Activated T-cell treated with anti-CD3 and anti-CD28 coated beads for 24 hours (primary cell): Measurements from ENCODE around the gene CBX8.

Experiments used
- DNase-seq: peaks from one replicate; pipeline ENCODE4 v3.0.0-alpha.2; 2020; ENCODE audit warnings: low read depth

Gene CBX8

GRCh38 chr17:79796763-79797491, at the start of gene CBX8:
CBX8 (minus strand) TSS chr17:79797077; CDS start chr17:79796998, 79 bp downstream.
- DNase-seq: peak; percentile 99

- DNase-seq: no peak
Measured at GRCh38 chr17:79845601-79845949, 48.7 kb upstream of the CBX8 start.

DNA sequence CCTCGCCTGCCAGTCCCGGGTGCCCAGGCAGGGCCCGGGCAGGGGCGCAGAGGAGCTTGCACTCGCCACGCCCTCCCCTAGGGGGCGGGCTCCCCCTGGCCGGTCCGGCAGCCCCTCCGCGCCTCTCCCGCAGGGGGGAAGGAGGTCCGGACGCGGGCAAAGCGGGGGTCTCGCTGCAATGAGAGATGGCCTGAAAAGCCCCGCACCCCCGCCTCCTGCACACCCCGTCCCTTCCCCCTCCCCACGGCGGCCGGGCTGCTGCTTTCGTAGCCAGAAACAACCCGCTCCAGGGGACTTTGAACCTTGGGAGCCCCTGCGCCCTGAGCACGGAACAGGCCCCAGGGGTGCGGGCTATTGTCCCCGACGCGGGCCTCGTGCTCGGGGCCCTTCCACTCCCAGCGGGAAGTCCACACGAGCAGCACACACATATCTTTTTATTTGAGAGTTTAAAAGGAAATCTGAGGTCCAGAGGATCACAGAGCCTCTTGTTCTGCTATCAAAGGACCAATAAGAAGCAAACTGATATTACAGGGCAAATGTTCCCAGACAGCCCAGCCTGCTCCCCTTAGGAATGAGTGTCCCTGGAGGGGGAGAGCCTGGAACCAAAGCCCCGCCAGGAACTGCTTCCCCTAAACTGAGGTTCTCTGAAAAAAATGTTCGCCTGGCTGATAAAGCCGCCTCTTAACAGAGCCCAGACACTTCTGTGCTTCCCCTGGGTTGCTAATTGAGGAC, 48.2 kb upstream of the CBX8 start:
- DNase-seq: no peak

DNA sequence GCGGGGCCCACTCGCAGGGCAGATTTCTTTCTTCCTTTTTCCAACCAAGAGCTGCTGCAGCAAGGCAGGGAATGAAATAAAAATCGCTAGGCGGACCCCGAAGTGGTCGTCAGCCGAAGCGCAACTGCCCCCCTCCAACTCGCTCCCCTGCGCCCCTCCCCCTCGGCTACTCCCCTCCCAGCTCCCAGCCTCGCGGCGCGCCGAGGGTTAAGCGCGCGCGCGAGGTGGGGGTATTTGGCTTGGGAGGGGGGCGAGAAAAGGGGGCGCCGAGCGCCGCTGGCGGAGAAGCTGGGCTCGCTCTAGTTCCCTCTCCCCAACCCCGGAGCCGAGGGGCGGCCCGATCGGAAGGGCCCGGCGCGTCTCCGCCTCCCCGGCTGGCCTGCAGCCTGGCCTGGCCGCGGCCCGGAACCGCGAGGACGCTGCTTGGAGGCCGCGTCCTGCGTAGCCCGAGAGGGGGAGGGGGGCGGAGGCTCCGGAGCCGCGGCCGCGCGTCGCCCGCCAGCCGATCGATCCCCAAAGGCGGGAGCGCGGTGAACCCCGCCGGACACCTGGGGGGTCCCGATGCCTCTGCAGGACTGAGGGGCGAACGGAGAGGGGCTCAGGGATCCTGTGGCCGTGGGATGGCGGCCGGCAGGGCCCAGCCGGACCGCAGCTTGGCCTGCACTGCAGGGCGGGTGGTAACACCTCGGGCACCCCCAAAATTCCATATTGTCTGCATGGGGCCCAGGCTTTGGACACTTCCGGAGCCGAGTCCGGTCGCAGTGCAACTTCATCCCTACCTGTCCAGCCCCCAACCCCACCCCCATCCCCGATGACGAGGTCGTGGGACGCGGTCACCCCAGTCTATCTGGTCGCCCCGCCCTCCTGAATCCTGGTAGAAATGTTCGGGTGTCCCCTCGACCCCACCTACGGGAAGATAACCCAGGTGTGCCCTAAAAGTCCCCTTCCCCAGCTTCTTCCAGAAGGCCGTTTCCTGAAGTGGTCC, 47.2 kb upstream of the CBX8 start:
- DNase-seq: no peak

DNA sequence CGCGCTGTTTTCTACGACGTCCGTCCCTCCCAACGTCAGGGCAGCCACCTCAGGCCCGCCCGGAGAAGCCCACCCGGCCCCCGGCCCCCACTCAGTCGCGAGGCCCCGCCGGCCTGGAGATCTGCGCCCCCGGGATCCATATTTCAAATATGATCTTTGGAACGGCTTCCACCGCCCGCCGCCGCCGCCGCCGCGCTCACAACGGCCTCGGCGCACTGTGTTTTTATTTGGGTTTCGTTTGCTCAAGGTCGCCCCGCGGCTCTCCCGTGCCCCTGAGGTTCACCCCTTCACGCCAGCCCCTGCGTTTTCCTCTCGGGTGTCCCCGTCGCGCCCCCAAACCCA, 46.6 kb upstream of the CBX8 start:
- no peak for DNase-seq

GRCh38 chr17:79842656-79843473, 46.0 kb upstream of the CBX8 start:
- DNase-seq: no peak

GRCh38 chr17:79842136-79842655, 45.3 kb upstream of the CBX8 start:
- DNase-seq: no peak

GRCh38 chr17:79841369-79842135, 44.7 kb upstream of the CBX8 start:
- DNase-seq: no peak

DNA sequence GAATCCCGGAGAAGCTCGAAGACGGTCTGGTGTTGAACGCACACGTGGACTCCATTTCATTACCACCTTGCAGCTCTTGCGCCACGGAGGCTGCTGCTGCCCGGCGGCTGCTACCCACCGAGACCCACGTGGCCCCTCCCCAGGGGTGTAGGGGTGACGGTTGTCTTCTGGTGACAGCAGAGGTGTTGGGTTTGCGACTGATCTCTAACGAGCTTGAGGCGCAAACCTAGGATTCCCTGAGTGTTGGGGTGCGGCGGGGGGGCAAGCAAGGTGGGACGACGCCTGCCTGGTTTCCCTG, 44.1 kb upstream of the CBX8 start:
- DNase-seq: no peak

- no peak for DNase-seq
Measured at GRCh38 chr17:79840269-79840988, 43.6 kb upstream of the CBX8 start.

GRCh38 chr17:79839356-79840268, 42.7 kb upstream of the CBX8 start, which contains the start of gene CBX4:
CBX4 (minus strand) TSS chr17:79839440; CDS start chr17:79839251, 189 bp downstream.
- peak; percentile 87 for DNase-seq

DNA sequence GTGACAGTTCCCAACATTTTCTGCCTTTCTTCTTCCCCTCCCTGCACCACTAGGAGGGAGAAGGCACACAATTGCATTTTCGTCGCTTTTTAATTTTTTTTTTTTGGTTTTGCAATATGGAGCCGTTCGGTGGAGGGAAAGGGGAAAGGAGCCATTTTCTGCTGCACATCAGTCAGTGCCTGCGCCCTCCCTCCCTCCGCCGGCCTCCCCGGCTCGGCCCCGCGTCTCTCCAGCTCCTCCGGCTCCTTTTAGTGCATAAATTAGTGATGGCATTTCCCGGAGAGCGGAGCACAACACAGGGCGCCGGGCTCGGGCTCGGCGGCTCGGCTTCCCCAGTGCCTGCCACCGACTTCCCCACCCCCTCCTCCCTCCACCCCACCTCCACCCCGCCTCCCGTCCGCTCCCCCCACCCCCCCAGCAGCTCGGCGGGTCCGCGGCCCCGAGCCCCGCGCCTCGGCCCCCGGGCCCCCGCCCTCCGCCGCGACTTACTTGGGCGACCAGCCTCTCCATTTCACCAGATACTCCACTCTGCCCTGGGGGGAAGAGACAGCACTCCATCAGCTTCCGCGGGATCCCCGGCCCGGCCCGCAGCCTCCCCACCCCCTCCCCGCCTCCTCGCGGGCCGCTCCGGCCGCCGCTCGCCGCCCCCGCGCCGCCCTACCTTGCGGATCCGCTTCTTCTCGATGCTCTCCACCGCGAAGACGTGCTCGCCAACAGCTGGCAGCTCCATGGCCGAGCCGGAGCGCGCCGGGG, 41.8 kb upstream of the CBX8 start:
- DNase-seq: peak; percentile 38

- DNase-seq: no peak
Measured at GRCh38 chr17:79837888-79838521, 41.1 kb upstream of the CBX8 start.

DNA sequence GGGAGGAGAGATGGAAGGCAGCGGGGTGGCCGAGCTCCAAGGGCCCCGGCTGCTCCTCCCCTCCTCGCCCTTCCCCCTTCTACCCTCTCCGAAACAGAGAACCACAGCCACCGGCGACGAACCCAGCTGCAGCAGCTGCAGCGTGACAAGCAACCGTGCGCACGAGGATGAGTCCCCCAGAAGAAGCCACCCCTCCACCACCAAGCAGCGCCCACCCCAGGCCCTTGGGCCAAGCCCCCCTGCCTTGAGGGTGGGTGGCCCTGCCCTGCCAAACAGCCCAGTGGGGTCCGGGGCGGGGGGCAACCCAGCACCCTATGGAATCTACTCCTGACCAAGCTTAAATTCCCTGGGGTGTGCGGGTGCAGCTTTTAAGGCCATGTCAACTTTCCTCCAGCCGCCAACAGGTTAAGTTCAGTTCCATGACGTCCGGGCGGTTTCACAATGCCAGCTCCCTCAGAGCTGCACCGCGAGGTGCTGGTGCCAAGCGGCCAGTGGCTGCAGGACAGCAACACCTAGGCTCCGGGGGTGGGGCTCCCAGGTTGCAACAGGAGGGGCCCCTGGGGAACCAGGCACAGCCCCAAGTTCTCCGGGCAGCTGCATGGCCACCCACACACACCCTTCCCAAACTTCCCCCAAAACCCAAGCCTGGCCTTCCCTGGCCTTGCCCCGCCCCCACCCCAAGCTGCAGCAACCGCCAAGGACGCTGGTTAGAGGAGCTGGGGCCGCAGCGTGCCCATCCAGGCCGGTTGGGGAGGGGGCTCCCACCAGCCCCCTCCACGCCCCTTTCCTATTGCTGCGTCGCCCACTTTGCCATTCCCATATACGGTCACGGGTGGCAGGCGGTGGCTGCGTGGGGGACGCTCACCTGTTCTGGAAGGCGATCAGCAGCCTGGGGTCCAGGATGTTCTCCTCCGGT, 40.4 kb upstream of the CBX8 start:
- peak; percentile 24 for DNase-seq

DNA sequence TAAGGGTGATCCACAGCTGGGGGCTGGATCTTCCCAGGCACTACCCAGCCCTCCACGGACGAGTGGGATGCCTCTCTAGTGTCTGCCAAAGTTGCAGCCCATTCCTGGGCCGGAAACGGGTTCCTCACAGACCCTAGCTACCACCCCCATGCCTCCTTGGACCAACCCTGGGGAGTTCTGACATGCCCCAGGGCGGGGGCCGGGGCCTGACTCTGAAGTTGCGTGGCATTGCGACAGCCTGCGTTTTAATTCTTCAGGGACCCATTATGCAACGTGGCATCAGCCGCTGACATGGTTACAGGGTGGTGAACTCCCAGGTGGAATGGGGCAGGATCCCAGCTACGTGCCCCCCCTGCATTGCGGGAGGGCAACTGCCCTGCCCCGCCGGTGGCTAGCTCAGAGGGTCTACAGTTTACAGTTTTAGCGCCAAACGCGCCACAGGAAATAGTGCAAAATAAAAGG, 39.7 kb upstream of the CBX8 start:
- DNase-seq: no peak

- no peak for DNase-seq
Measured at GRCh38 chr17:79835953-79836509, 39.2 kb upstream of the CBX8 start.
